Activated CD4-positive, alpha-beta T cell treated with anti-CD3 and anti-CD28 coated beads, Interleukin-2, amount 10 ng/mL, durations not matched to agents 24 days and 14 days (primary cell): ENCODE measurements around the gene GKN1. TPM values are rescaled to one million over a fixed set of nuclear protein-coding genes. Genes with fewer than 3 reads are reported as not detected.
A peak's percentile ranks its signal among the peaks of the same experiment; 100 is the strongest.

ENCODE experiments used
- DNase-seq: peaks from one replicate; pipeline ENCODE4 v3.0.0; 2022
- H3K27ac Mint-ChIP-seq: one replicate; pipeline ENCODE4 v1.8.0; 2022; ENCODE audit warnings: mild to moderate bottlenecking, mixed read lengths
- H3K27me3 Mint-ChIP-seq: one replicate; pipeline ENCODE4 v1.8.0; 2022; ENCODE audit warnings: mixed read lengths
- H3K36me3 Mint-ChIP-seq: one replicate; pipeline ENCODE4 v1.8.0; 2022; ENCODE audit warnings: low read depth, mild to moderate bottlenecking, mixed read lengths
- H3K4me1 Mint-ChIP-seq: one replicate; pipeline ENCODE4 v1.8.0; 2021; ENCODE audit warnings: mixed read lengths
- H3K4me3 Mint-ChIP-seq: one replicate; pipeline ENCODE4 v1.8.0; 2022; ENCODE audit warnings: mild to moderate bottlenecking, moderate library complexity, mixed read lengths
- H3K9me3 Mint-ChIP-seq: one replicate; pipeline ENCODE4 v1.8.0; 2021; ENCODE audit warnings: mixed read lengths
- intact Hi-C: fragments of 100-400 bp; cut with micrococcal nuclease; formaldehyde crosslinking; loops from one replicate; pipeline ENCODE4 v1.15.1; 2023
- total RNA-seq: library from RNA; stranded (reverse); gene quantifications from 2 replicates; pipeline ENCODE4 v1.2.3, GENCODE V29; 2022

The GKN1 gene
- total RNA-seq, 1 donor from 2014 or later: not detected

- H3K27ac Mint-ChIP-seq: no peak overlapping the region
- DNase-seq: no peak
- H3K36me3 Mint-ChIP-seq: no peaks in the 10 kb centered on the region
- no peak overlapping the region for H3K4me3 Mint-ChIP-seq
- peaks cover 37% of the 10 kb centered on the region for H3K27me3 Mint-ChIP-seq
- peaks cover 7% of the 10 kb centered on the region for H3K9me3 Mint-ChIP-seq
- H3K4me1 Mint-ChIP-seq: no peaks in the 10 kb centered on the region
- intact Hi-C loops: no loop called here
These were observed 27.4 kb downstream of the GKN1 start for GRCh38 chr2:69001879-69002278.

- intact Hi-C loops: no loop called here
- no peaks in the 10 kb centered on the region for H3K4me1 Mint-ChIP-seq
- H3K27ac Mint-ChIP-seq: no peak overlapping the region
- no peak overlapping the region for H3K4me3 Mint-ChIP-seq
- no peaks in the 10 kb centered on the region for H3K36me3 Mint-ChIP-seq
- peaks cover 43% of the 10 kb centered on the region for H3K27me3 Mint-ChIP-seq
- peaks cover 7% of the 10 kb centered on the region for H3K9me3 Mint-ChIP-seq
- DNase-seq: no peak
These were observed 29.3 kb downstream of the GKN1 start for GRCh38 chr2:69003731-69004130.

GRCh38 chr2:69007169-69007568, 32.7 kb downstream of the GKN1 start:
- DNase-seq: no peak
- Mint-ChIP-seq H3K27ac (no peak overlapping the region), H3K9me3 (peaks cover 7% of the 10 kb centered on the region), H3K4me1 (no peaks in the 10 kb centered on the region), H3K27me3 (peaks cover 53% of the 10 kb centered on the region), H3K4me3 (no peak overlapping the region), H3K36me3 (no peaks in the 10 kb centered on the region)
- intact Hi-C loops: no loop called here

- Mint-ChIP-seq H3K36me3 (no peaks in the 10 kb centered on the region), H3K4me1 (peaks cover 1% of the 10 kb centered on the region), H3K9me3 (peaks cover 7% of the 10 kb centered on the region), H3K4me3 (no peak overlapping the region), H3K27ac (no peak overlapping the region), H3K27me3 (peaks cover 57% of the 10 kb centered on the region)
- no peak for DNase-seq
- intact Hi-C loops: no loop called here
These were observed 33.2 kb downstream of the GKN1 start for GRCh38 chr2:69007603-69008002.

DNA sequence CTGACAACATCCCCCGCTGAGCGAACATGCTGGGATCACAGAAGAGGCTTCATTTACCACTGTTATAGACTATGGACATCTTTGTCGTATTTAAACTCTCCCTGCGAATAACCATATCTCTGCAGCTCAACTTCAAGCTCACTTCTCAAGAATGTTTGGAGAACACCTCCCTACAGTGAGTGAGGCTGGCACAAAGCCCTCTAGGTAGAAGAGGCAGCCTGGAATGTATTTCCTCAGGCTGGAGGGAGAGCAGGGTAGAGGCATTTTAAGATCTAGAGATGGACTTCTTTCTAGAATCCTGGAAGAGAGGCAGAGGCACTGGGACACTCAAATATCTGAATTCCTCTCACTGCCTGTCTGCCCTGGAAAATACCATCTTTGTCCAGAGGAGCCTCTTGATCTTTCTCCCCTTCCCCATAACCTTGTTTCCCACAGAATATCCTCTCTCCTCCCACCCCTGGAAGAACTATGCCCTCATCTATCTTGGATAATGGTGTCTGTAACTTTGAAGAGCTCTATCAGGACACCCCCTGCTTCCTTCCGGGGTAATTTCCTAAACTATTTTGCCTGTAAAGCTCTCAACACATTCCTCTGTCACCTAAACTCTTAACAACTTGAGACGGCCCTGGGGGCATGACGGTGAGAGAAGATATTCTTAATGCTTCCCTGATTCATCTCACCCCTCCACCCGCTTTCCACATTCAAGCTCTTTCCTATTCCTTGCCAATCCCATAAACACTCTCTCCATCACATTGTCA, 36.2 kb downstream of the GKN1 start:
- H3K4me3 Mint-ChIP-seq: no peak overlapping the region

GRCh38 chr2:69011611-69012157, 37.2 kb downstream of the GKN1 start:
- H3K4me3 Mint-ChIP-seq: peak overlapping the region; percentile 5
- peaks cover 12% of the 10 kb centered on the region for H3K4me1 Mint-ChIP-seq
- peaks cover 67% of the 10 kb centered on the region for H3K27me3 Mint-ChIP-seq

More for the DNA sequence above, 36.2 kb downstream of the GKN1 start:
- peaks cover 12% of the 10 kb centered on the region for H3K4me1 Mint-ChIP-seq
- no peak overlapping the region for H3K27ac Mint-ChIP-seq
- no peaks in the 10 kb centered on the region for H3K9me3 Mint-ChIP-seq
- intact Hi-C loops: loop anchor here (5.0 kb wide), 1 partner anchor 548 kb away; no protein-coding TSS in a partner anchor
- no peaks in the 10 kb centered on the region for H3K36me3 Mint-ChIP-seq
- peaks cover 71% of the 10 kb centered on the region for H3K27me3 Mint-ChIP-seq
- peak; percentile 32 for DNase-seq

GRCh38 chr2:69012310-69013141, 38.1 kb downstream of the GKN1 start:
- Mint-ChIP-seq H3K36me3 (no peaks in the 10 kb centered on the region), H3K27ac (no peak overlapping the region), H3K4me1 (peaks cover 12% of the 10 kb centered on the region), H3K27me3 (peaks cover 76% of the 10 kb centered on the region), H3K9me3 (no peaks in the 10 kb centered on the region), H3K4me3 (peak overlapping the region; percentile 74)
- intact Hi-C loops: loop anchor here (5.0 kb wide), 1 partner anchor 550 kb away; no protein-coding TSS in a partner anchor
- peak; percentile 83 for DNase-seq

More at GRCh38 chr2:69011611-69012157, 37.2 kb downstream of the GKN1 start:
- intact Hi-C loops: loop anchor here (5.0 kb wide), 1 partner anchor 549 kb away; no protein-coding TSS in a partner anchor
- no peaks in the 10 kb centered on the region for H3K36me3 Mint-ChIP-seq
- DNase-seq: peak; percentile 49
- no peak overlapping the region for H3K27ac Mint-ChIP-seq
- no peaks in the 10 kb centered on the region for H3K9me3 Mint-ChIP-seq

DNA sequence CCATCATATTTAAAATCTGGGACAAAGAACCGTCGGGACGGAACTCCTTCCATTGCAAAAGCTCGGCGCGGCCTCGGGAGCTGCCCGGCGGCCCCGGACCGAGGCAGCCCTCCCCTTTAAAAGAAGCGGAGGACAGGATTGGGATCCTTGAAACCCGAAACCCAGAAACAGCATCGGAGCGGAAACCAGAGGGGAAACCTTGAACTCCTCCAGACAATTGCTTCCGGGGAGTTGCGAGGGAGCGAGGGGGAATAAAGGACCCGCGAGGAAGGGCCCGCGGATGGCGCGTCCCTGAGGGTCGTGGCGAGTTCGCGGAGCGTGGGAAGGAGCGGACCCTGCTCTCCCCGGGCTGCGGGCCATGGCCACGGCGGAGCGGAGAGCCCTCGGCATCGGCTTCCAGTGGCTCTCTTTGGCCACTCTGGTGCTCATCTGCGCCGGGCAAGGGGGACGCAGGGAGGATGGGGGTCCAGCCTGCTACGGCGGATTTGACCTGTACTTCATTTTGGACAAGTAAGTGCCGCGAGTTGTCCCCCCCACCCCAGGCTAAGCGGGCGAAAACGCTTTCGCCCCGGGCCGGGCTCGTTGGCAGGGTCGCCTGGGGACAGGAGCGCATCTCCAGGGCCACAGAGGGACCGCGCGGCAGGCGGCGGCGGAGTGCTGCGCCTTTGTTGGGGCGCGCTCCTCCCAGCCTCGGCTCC, 38.9 kb downstream of the GKN1 start, which contains the start of gene ANTXR1:
TSS of gene ANTXR1 (plus strand) at position 38 of the 698 bp plus-strand sequence. CDS start at position 359, 321 bp downstream.
- H3K9me3 Mint-ChIP-seq: no peaks in the 10 kb centered on the region
- H3K4me3 Mint-ChIP-seq: peak within 1 kb of the TSS; percentile 74
- peak; percentile 66 for DNase-seq
- H3K36me3 Mint-ChIP-seq: no peaks in the 10 kb centered on the region
- H3K4me1 Mint-ChIP-seq: peaks cover 12% of the 10 kb centered on the region
- no peak within 1 kb of the TSS for H3K27ac Mint-ChIP-seq
- H3K27me3 Mint-ChIP-seq: peaks cover 79% of the 10 kb centered on the region
- intact Hi-C loops: loop anchor here (5.0 kb wide), 1 partner anchor 551 kb away; no protein-coding TSS in a partner anchor

DNA sequence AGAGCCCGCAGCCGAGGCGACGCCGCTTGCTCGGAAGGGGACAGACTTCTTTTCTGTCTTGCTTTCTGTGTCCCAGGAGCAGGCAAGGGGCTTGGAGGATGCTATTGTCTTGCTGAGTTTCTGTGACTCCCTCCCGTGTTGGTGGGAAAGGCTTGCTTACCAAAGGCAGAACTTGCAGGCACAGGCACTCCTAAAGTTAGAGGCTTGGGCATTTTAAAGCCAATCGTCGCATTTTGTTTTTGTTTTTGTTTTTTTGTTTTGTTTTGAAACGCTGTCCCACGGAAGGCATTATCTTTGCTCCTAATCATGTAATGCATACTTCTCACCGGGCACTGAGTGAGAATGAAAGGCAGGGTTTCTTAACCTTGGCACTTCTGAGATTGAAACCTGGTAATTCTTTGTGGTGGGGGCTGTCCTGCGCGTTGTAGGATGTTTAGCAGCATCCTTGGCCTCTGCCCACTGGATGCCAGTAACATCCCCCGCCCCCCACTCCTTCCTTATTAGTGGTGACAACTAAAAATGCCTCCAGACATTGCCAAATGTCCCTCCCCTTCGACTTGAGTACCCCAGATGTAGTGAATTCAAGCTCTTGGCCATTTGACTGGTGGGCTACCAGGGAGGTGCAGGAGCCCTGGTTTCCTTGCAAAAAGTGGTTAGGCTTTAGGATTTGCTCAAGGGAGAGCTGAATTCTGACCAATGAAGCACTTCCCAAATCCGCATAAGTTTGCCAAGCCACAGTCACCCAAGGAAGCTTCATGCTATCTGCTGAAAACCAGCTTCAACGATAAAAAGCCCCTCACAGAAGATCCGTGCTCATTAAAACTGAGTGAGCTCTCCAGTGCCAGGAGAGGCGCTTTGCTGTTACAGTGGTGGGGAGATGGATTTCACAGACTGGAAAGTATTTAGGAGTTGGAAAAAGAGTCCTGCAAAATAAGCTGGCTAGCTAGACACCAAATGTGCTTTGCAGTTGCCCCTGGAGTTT, 39.7 kb downstream of the GKN1 start:
- intact Hi-C loops: loop anchor here (5.0 kb wide), 1 partner anchor 552 kb away; no protein-coding TSS in a partner anchor
- DNase-seq: peak; percentile 53
- Mint-ChIP-seq H3K4me3 (peak overlapping the region; percentile 74), H3K36me3 (no peaks in the 10 kb centered on the region), H3K9me3 (no peaks in the 10 kb centered on the region), H3K27me3 (peaks cover 79% of the 10 kb centered on the region), H3K4me1 (peaks cover 12% of the 10 kb centered on the region), H3K27ac (no peak overlapping the region)

DNA sequence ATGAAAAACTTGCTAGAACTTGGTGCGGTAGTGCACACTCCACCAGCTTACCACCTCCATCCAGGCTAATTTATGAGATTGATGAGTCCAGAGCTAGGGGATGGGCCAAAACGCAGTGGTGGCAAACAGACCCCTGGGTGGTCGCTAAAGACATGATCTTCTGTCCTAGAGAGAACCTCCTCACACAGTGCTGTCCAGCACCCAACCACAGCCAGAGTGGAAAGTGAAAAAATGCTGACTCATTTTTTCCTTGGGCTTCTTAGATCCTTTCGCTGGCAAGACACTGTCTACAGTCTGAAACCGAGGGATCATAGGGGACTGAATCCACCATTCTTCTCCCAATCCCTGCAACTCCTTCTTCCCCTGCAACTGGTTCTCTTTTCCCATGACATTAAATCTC, 42.6 kb downstream of the GKN1 start:
- DNase-seq: peak; percentile 48
- Mint-ChIP-seq H3K4me1 (peaks cover 12% of the 10 kb centered on the region), H3K4me3 (no peak overlapping the region), H3K27ac (no peak overlapping the region), H3K9me3 (no peaks in the 10 kb centered on the region), H3K36me3 (no peaks in the 10 kb centered on the region), H3K27me3 (peaks cover 71% of the 10 kb centered on the region)
- intact Hi-C loops: no loop called here

GRCh38 chr2:69017835-69018234, 43.4 kb downstream of the GKN1 start:
- no peak for DNase-seq
- H3K4me1 Mint-ChIP-seq: peaks cover 8% of the 10 kb centered on the region
- no peak overlapping the region for H3K4me3 Mint-ChIP-seq
- H3K27ac Mint-ChIP-seq: no peak overlapping the region
- peaks cover 64% of the 10 kb centered on the region for H3K27me3 Mint-ChIP-seq
- intact Hi-C loops: no loop called here
- no peaks in the 10 kb centered on the region for H3K36me3 Mint-ChIP-seq
- H3K9me3 Mint-ChIP-seq: no peaks in the 10 kb centered on the region

- Mint-ChIP-seq H3K27me3 (peaks cover 59% of the 10 kb centered on the region), H3K27ac (no peak overlapping the region), H3K9me3 (no peaks in the 10 kb centered on the region), H3K36me3 (no peaks in the 10 kb centered on the region), H3K4me1 (peaks cover 7% of the 10 kb centered on the region), H3K4me3 (no peak overlapping the region)
- intact Hi-C loops: no loop called here
- DNase-seq: peak; percentile 34
These were observed 44.3 kb downstream of the GKN1 start for GRCh38 chr2:69018678-69019095.
